Sigmoid colon (tissue), 4 donors: Measurements from ENCODE around the gene ZFYVE21.

ENCODE experiments used
- EP300 ChIP-seq, 4 donors: sonication (generic); formaldehyde crosslinking; IDR thresholded peaks; one replicate each; pipeline ENCODE4 v1.6.1; 2017; ENCODE audit warnings: antibody characterized with exemption in 4 of 4
- TF ChIP-seq, protein P1 (sequence below), 4 experiments: fragments of 450-650 bp in 3 of 4; fragments of 200-600 bp in 1 of 4; IDR thresholded peaks; one replicate each; pipeline ENCODE4 v1.5.1; 2016 to 2019; ENCODE audit warnings: antibody characterized with exemption in 4 of 4, mild to moderate bottlenecking in 3 of 4, moderate library complexity in 2 of 4

DNA sequence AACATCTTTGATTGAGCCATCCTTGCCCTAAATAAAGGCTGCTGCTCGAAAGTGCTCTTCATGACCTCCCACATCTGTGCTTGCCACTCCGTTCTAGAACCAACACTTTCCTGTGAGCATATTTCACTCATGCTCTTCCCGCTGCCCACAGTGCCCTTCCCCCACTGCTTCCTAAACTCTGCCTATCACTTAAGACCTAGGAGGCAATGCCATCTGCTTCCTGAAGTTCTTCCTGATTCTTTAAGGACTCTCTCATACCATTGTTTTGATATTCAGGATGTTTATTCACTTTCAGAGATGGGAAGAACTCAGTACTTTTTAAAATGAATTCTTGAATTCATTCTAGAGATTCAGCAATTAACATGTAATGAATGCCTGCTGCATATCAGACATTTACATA is 49.9 kb downstream of the ZFYVE21 start:
- TF ChIP-seq, protein P1, sequence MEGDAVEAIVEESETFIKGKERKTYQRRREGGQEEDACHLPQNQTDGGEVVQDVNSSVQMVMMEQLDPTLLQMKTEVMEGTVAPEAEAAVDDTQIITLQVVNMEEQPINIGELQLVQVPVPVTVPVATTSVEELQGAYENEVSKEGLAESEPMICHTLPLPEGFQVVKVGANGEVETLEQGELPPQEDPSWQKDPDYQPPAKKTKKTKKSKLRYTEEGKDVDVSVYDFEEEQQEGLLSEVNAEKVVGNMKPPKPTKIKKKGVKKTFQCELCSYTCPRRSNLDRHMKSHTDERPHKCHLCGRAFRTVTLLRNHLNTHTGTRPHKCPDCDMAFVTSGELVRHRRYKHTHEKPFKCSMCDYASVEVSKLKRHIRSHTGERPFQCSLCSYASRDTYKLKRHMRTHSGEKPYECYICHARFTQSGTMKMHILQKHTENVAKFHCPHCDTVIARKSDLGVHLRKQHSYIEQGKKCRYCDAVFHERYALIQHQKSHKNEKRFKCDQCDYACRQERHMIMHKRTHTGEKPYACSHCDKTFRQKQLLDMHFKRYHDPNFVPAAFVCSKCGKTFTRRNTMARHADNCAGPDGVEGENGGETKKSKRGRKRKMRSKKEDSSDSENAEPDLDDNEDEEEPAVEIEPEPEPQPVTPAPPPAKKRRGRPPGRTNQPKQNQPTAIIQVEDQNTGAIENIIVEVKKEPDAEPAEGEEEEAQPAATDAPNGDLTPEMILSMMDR (IDR thresholded peaks at IDR 0.05): no peak
- no peak for TF ChIP-seq EP300 (IDR thresholded peaks at IDR 0.05)
